ENCODE data around the gene RELB. TPM values are rescaled to one million over a fixed set of nuclear protein-coding genes. Genes with fewer than 3 reads are reported as not detected.
A peak's percentile ranks its signal among the peaks of the same experiment; 100 is the strongest.

Gene RELB
- total and polyA plus RNA-seq, 9 of the 15 experiments (the other 6 are each of a cell fraction or from before 2014, with no cell fraction given) = 0.15 to 1.1 (median 0.28) TPM; not detected in 2

DNA sequence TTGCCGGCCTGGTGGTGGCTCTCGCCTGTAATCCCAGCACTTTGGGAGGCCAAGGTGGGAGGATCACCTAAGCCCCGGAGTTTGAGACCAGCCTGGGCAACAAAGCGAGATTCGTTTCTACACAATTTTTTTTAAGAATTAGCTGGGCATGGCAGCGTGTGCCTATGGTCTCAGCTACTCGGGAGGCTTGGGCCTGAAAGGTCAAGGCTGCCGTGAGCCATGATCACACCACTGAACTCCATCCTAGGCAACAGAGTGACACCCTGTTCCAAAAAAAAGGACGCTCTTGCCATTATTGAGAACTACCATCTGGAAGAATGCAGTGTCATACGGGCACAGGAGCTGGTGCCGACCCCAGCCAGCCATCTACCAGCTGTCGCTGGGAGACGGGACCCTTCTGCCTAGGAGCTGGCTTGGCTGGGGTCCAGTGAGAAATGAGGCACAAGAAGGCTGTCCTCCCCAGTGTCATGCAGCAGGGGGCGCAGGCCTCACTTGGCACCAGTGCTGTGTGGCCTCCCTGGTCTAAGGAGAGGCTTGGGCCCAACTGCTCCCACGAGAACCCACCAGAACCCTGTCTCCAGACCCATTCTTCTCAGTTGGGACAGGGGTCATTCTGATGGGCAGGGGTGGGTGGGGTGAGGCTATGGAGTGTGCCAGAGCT, 12.2 kb upstream of the RELB start (continued):
- TF ChIP-seq, protein P1, sequence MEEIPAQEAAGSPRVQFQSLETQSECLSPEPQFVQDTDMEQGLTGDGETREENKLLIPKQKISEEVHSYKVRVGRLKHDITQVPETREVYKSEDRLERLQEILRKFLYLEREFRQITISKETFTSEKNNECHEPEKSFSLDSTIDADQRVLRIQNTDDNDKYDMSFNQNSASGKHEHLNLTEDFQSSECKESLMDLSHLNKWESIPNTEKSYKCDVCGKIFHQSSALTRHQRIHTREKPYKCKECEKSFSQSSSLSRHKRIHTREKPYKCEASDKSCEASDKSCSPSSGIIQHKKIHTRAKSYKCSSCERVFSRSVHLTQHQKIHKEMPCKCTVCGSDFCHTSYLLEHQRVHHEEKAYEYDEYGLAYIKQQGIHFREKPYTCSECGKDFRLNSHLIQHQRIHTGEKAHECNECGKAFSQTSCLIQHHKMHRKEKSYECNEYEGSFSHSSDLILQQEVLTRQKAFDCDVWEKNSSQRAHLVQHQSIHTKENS (CRISPR knock-in tag; IDR thresholded peaks at IDR 0.05) = no peak
- TF ChIP-seq ZNF384 (IDR thresholded peaks at IDR 0.05; ENCODE audit: low read depth, low read length) = 0 out of 2 replicates have a peak, but pooled peaks have one; percentile 8
- TF ChIP-seq, protein P2, sequence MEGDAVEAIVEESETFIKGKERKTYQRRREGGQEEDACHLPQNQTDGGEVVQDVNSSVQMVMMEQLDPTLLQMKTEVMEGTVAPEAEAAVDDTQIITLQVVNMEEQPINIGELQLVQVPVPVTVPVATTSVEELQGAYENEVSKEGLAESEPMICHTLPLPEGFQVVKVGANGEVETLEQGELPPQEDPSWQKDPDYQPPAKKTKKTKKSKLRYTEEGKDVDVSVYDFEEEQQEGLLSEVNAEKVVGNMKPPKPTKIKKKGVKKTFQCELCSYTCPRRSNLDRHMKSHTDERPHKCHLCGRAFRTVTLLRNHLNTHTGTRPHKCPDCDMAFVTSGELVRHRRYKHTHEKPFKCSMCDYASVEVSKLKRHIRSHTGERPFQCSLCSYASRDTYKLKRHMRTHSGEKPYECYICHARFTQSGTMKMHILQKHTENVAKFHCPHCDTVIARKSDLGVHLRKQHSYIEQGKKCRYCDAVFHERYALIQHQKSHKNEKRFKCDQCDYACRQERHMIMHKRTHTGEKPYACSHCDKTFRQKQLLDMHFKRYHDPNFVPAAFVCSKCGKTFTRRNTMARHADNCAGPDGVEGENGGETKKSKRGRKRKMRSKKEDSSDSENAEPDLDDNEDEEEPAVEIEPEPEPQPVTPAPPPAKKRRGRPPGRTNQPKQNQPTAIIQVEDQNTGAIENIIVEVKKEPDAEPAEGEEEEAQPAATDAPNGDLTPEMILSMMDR (IDR thresholded peaks at IDR 0.05 in 2 of 3, conservative IDR thresholded peaks at IDR 0.05 in 1 of 3; ENCODE audit: insufficient read depth in 2 of 3, low read depth in 1 of 3, low read length in 3 of 3) = peak; percentile 75 to 82 (median 80)
- TF ChIP-seq CREM (IDR thresholded peaks at IDR 0.05; ENCODE audit: low read depth) = 0 out of 2 replicates have a peak, but pooled peaks have one; percentile 32
- TF ChIP-seq MYC (IDR thresholded peaks at IDR 0.05; ENCODE audit: low read depth, low read length) = 0 out of 2 replicates have a peak, but pooled peaks have one; percentile 27
- TF ChIP-seq MYC (CRISPR knock-in tag; IDR thresholded peaks at IDR 0.05; ENCODE audit: borderline replicate concordance, low read depth) = no peak
- TF ChIP-seq, protein P3, sequence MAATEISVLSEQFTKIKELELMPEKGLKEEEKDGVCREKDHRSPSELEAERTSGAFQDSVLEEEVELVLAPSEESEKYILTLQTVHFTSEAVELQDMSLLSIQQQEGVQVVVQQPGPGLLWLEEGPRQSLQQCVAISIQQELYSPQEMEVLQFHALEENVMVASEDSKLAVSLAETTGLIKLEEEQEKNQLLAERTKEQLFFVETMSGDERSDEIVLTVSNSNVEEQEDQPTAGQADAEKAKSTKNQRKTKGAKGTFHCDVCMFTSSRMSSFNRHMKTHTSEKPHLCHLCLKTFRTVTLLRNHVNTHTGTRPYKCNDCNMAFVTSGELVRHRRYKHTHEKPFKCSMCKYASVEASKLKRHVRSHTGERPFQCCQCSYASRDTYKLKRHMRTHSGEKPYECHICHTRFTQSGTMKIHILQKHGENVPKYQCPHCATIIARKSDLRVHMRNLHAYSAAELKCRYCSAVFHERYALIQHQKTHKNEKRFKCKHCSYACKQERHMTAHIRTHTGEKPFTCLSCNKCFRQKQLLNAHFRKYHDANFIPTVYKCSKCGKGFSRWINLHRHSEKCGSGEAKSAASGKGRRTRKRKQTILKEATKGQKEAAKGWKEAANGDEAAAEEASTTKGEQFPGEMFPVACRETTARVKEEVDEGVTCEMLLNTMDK (IDR thresholded peaks at IDR 0.05; ENCODE audit: borderline replicate concordance, insufficient read depth, low read depth, low read length, poor library complexity, severe bottlenecking) = peak; percentile 60

Data from K562 (cell line).